Lower leg skin (tissue), 3 donors: ENCODE data around the gene R3HDM2.

Experiments
- POLR2A ChIP-seq, 2 donors: fragments of 450-650 bp; IDR thresholded peaks; one replicate each; pipeline ENCODE4 v1.6.1; 2016 to 2017; ENCODE audit warnings: antibody characterized with exemption in 2 of 2, mild to moderate bottlenecking in 1 of 2, moderate library complexity in 1 of 2
- TF ChIP-seq, protein P1 (sequence below), 3 donors: fragments of 450-650 bp; IDR thresholded peaks; one replicate each; pipeline ENCODE4 v1.5.1; 2016; ENCODE audit warnings: antibody characterized with exemption in 3 of 3, mild to moderate bottlenecking in 3 of 3, moderate library complexity in 2 of 3

DNA sequence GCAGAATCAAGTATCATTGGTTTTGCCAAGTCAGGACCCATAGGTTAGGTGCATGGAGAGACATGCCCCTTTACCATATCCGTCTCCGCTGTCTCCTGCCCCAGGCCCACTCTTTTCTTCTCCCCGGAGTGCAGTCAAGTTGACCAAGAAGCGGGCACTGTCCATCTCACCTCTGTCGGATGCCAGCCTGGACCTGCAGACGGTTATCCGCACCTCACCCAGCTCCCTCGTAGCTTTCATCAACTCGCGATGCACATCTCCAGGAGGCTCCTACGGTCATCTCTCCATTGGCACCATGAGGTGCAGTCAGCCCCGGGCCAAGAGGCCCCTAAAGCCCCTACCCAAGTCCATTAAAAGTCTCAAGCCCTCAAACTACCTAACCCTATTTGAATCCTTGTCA lies 33.7 kb upstream of the R3HDM2 start:
- TF ChIP-seq, protein P1, sequence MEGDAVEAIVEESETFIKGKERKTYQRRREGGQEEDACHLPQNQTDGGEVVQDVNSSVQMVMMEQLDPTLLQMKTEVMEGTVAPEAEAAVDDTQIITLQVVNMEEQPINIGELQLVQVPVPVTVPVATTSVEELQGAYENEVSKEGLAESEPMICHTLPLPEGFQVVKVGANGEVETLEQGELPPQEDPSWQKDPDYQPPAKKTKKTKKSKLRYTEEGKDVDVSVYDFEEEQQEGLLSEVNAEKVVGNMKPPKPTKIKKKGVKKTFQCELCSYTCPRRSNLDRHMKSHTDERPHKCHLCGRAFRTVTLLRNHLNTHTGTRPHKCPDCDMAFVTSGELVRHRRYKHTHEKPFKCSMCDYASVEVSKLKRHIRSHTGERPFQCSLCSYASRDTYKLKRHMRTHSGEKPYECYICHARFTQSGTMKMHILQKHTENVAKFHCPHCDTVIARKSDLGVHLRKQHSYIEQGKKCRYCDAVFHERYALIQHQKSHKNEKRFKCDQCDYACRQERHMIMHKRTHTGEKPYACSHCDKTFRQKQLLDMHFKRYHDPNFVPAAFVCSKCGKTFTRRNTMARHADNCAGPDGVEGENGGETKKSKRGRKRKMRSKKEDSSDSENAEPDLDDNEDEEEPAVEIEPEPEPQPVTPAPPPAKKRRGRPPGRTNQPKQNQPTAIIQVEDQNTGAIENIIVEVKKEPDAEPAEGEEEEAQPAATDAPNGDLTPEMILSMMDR (IDR thresholded peaks at IDR 0.05), result no peak
- TF ChIP-seq POLR2A (IDR thresholded peaks at IDR 0.05), result no peak
